ENCODE results near the gene NDUFB2.
"Not testable (repeated sequence)": the region's sequence is repeated elsewhere in the genome, so short reads cannot be mapped to it uniquely, and the experiment has no call there.

Gene NDUFB2

DNA sequence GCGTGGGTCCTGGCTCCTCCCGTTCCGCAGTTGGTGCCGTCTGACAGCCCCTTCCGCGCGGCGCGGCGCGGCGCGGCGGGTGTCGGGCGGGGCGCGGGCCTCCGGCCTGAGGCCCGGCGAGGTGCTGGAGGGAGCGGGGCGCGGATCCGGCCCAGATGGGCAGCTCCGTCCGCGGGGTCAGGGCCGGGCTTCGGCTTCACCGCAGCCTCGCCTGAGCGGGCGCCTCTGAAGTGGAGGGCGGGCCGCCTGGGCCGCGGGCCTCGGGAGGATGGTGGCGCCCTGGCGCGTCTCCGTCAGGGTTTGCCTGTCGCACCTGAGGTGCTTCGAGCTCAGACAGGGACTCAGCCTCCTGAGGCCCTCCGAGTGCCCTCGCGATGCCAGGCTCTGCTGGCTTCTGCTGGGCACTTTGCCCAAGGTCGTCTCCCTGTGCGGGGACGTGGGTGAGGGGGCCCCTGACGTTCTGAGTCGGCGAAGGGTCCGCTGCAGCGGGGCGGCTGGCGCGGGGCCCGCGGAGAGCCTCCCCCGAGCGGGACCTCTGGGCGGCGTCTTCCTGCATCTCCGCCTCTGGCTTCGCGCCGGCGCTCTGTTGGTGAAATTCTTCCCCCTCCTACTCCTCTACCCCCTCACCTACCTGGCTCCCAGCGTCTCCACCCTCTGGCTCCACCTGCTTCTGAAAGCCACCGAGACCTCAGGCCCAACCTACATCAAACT is 23.3 kb upstream of the NDUFB2 start:
- DNase-seq = peak; percentile 53

DNA sequence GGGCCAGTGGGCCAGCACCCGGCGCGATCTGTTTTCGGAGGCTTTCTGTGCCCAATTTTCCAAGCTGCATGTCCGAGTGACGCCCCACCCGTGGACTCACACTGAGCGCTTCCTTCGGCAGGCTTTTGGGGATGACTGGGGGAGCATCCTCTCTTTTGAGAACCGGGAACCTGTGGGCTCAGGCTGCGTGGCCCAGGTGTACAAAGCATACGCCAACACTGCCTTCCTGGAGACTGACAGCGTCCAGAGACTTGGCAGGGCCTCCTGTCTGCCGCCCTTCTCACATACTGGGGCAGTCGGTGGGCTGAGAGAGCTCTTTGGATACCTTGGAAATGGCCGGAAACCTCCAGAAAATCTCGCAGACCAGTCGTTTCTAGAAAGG is 22.7 kb upstream of the NDUFB2 start:
- DNase-seq = no peak

DNA sequence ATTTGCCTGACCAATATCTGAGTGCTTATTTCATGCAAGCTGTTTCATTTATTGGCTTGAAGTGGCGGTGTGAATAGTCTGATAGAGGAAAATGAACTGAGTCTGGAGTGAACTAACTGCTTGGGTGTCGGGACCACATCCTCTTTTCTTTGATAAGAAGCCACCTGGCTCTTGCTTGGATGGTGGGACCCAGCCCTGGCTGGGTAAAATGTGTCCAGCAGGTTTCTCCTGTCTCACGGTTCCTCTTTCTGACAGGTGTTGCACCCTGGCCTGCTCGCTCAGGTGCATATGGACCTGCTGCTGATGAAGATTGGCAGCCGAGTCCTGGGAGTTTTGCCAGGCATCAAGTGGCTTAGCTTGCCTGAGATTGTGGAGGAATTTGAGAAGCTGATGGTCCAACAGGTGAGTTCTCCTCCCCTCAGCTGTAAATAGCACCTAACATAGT is 22.1 kb upstream of the NDUFB2 start:
- peak; percentile 56 for DNase-seq

- DNase-seq = no peak
These were observed 21.4 kb upstream of the NDUFB2 start for GRCh38 chr7:140674899-140675701.

- DNase-seq = no peak
These were observed 20.8 kb upstream of the NDUFB2 start for GRCh38 chr7:140675726-140676125.

GRCh38 chr7:140676306-140676705 is 20.2 kb upstream of the NDUFB2 start:
- no peak for DNase-seq

DNA sequence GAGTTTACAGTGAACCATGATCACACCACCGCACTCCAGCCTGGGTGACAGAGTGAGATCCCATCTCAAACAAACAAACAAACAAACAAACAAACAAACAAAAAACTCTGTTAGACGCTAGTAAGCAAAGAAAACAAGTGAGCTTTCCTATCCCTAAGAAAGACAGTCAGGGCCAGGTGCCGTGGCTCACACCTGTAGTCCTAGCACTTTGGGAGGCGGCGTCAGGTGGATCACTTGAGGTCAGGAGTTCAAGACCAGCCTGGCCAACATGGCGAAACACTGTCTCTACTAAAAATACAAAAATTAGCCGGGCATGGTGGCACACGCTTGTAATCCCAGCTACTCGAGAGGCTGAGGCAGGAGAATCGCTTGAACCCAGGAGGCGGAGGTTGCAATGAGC is 19.6 kb upstream of the NDUFB2 start:
- not testable (repeated sequence) for DNase-seq

- no peak for DNase-seq
These were observed 19.0 kb upstream of the NDUFB2 start for GRCh38 chr7:140677496-140677895.

DNA sequence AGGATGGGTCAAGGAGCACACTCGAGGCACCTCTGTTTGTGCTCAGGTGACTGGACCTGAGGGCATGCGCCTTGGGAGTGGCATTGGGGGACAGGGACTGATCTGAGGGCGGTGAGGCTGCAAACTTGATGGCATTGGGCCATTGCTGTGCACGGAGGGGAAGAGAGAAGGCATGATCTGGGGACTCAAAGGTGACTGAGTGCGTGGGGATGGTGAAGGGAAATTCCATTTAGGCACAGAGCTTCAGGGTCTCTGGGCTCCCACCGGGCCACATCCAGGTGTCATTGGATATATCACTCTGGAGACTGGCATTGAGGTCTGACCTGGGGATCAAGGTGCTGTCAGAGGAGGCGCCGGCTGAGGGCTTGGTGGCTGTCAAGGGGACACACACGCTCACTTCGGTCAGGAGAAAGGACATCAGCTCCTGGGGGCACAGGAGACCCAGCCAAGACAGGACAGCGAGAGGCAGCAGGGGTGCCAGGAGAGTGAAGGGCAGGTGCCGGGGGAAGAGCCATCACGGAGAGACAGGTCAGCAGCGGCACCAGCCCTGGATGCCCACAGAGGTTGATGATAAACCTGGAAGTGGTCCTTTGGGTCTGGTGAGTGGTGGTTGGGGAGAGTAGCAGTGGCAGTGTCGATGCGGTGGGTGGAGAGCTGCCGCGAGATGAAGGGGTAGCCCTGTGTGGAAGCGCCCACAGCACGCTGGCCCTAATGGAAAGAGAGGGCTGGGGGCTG is 18.3 kb upstream of the NDUFB2 start:
- DNase-seq = no peak

DNA sequence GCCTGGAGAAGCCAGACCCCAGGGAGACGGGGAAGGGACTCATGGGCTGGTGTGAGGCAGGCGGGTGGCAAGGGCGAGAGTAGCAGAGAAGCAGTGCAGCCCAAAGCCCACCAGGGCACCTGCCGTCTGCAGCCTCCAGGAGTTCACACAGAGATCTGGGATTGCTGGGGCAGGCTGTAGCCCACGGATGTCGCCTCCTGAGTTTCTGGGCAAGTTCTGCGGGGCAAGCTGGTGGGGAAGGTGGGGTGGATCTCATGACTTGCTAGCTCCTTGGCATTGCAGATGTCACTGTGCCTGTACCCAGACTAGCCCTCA is 17.7 kb upstream of the NDUFB2 start:
- DNase-seq = no peak

DNA sequence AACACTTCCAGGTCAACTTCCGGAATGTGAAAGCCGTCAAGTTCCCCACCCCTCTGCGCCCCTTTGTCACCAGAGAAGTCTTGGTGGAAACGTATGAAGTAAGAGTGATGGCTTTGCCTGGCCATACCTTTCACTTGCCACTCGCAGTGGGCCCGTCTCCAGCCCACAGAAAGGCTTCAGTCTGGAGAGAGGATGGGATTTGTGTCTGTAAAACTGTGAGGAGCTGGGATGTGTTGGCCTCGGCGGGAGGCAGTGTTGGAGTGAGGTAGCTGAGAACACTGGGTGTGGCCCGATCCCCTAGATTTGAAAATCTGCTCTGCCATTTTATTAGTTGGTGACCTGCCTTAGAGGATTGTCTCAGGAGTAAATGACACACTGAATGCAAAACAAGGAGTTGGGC is 17.3 kb upstream of the NDUFB2 start:
- no peak for DNase-seq

DNA sequence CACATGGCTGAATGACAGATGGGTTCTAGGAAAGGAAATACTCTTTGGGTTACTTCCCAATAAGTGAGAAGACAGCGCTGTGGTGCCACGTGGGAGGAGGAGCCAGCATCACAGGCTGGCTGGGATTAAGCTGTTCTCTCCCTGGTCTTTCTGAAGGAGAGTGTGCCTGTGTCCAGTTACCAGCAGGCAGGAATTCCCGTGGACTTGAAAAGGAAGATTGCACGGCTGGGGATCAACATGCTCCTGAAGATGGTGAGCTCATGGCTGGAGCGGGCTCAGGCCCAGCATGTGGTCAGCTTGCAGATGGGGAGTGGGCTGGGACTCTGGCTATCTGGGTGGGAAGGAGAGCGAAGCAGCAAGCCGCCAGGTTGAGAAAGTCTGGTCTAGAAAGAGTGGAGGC is 15.6 kb upstream of the NDUFB2 start:
- no peak for DNase-seq

DNA sequence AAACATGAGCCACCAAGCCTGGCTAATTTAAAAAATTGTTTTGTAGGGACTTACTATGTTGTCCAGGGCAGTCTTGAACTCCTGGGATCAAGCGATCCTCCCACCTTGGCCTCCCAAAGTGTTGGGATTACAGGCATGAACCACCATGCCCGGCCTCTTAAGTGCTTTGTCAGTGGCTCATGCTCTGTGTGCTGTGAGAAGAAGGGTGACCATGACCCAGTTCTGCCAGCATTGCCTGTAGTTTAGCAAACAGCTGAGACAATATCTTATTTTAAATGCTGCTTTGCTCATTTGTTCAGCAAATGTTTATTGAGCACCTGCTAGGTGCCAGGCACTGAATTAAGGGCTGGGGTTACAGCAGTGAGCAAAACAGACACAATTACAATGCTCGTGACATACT is 14.7 kb upstream of the NDUFB2 start:
- DNase-seq = no peak

DNA sequence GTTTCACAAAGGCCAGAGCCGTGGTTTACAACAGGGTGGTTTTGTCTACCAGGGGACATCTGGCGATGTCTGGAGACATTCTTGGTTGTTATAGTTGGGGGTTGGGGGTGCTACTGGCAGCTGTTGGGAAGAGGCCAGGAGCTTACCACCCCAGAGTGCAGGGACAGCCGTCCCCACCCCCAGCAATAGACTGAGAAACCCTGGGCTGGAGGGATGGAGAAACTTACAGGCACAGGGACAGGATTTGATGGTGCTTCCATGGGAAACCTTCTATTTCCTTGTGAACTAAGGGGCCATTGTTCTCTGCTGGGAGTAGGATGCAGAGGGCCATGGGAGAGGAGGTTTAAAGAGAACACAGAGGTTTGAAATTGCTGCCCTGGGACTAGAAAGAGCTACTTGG is 12.9 kb upstream of the NDUFB2 start:
- DNase-seq = no peak

- DNase-seq = no peak
These were observed 12.2 kb upstream of the NDUFB2 start for GRCh38 chr7:140684066-140684950.

GRCh38 chr7:140685407-140686087 is 11.0 kb upstream of the NDUFB2 start:
- DNase-seq = no peak

GRCh38 chr7:140686921-140687320 is 9.6 kb upstream of the NDUFB2 start:
- no peak for DNase-seq

DNA sequence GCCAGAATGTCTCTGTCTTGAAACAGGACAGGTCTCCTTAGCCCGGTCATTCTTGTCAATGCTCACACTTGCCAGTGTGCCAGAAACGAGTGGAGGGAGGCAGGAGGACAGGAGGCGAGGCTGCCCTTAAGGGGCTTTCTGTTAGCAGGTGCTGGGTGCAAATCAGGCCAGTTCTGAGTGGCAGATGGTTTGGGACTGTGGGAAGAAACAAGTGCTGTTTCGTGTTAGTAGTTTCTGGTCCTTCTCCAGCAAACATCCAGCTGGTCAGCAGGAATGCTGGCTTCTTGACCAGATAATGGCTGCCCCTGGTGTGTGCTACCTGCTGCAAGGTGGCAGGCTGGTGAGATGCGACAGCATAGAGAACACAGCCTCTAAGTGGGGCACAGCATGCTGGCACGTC is 8.2 kb upstream of the NDUFB2 start:
- DNase-seq = no peak

DNA sequence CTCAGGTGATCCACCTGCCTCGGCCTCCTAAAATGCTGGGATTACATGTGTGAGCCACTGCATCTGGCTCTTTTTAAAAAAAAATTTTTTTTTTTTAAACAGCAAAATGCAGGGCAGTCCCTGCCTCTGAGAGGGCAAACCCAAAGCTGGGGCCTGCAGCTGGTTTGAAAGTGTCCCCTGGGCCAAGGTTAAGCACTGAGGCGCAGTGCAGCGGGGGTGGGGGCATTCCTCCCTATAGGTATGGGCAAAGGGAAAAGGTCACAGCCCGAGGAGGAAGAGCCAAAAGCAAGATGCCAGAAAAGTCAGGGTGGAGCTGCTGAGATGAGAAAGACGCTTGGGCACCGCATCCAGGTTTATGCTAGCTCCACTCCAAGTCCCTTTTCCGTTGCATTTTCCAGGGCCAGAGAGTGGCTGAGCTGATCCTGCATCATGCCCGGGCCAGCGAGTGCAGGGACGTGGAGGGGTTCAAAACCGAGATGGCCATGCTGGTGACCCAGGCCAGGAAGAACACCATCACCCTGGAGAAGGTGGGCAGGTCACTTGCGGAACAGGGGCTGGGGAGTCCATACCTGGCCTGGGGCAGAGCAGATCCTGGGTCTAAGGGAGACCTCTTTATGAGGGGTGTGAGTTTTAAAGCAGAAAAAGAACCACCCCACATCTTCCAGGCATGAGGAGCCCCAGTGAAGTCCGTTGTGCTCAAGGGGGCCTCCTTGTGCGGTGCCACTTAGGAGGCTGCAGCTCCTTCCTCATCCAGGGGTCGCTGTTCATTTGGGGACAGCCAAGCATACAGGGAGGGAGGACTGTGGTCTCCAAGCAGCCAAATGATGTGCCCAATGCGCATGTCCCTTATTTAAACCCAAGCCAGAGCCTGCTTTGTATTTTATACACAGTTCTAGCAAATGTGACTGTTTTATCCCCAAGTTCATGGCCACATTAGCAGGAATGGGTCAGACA is 7.0 kb upstream of the NDUFB2 start:
- no peak for DNase-seq

- DNase-seq = no peak
These were observed 5.0 kb upstream of the NDUFB2 start for GRCh38 chr7:140691376-140692045.

- DNase-seq = not testable (repeated sequence)
These were observed 2.7 kb upstream of the NDUFB2 start for GRCh38 chr7:140693849-140694248.
